ENCODE data around the gene SMPD2.

SMPD2 gene

GRCh38 chr6:109465772-109466171, 25.2 kb downstream of the SMPD2 start:
- Histone ChIP-seq H3K27ac (peak overlapping the region; percentile 31), H3K36me3 (ENCODE audit: control insufficient read depth, insufficient read depth, low read length) (no peaks in the 10 kb centered on the region), H3K4me3 (ENCODE audit: low read depth, low read length) (no peak overlapping the region)

DNA sequence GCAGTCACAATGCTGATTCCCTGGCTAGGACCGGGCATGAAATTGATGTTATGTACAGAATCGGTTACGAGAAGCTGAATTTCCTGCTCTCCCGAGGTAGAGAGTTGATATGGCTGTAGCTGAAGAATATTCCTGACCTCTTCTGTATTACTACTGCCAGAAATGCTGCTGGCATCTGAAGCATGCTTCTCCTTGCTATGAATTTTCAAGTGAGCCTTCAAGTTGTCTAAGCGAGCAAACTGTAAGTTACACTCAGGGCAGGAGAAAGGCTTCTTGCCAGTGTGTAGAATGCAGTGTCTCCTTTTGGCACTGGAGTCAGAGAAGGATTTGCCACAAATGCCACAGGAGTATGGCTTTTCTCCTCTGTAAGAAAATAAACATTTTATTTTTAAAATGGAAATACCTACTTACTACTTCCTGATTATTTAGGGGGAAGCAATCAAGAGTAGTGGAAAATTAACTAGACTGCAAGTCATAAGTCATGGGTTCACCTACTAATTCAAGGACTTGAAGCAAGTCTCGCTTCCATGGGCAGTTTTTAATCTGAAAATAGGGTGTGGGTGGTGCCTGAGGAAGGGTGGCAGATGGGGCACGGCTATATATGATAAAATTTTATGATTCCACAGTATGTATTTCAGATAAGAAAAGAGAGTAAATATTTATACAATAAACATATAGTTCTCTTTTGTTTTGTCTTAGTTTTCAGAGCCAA, 25.8 kb downstream of the SMPD2 start:
- H3K9ac ChIP-seq, result no peak overlapping the region
- no peaks in the 10 kb centered on the region for H3K36me3 ChIP-seq (ENCODE audit: control insufficient read depth, insufficient read depth, low read length)
- H3K27ac ChIP-seq, result no peak overlapping the region
- H3K4me2 ChIP-seq (ENCODE audit: low read length), result no peak overlapping the region
- TF ChIP-seq CTCF (IDR thresholded peaks at IDR 0.05), result no peak
- H3K4me3 ChIP-seq (ENCODE audit: low read depth, low read length), result no peak overlapping the region
- H3K4me1 ChIP-seq, result peaks cover 10% of the 10 kb centered on the region
- H3K79me2 ChIP-seq, result peaks cover 6% of the 10 kb centered on the region
- H3K9me3 ChIP-seq (ENCODE audit: control insufficient read depth, low read length), result no peaks in the 10 kb centered on the region
- no peak overlapping the region for H2AFZ ChIP-seq
- H3K27me3 ChIP-seq (ENCODE audit: control insufficient read depth, insufficient read depth, low read length), result no peaks in the 10 kb centered on the region

More at GRCh38 chr6:109465772-109466171, 25.2 kb downstream of the SMPD2 start:
- H3K9me3 ChIP-seq (ENCODE audit: control insufficient read depth, low read length), result no peaks in the 10 kb centered on the region
- H3K4me1 ChIP-seq, result peaks cover 10% of the 10 kb centered on the region
- H3K4me2 ChIP-seq (ENCODE audit: low read length), result no peak overlapping the region
- H3K27me3 ChIP-seq (ENCODE audit: control insufficient read depth, insufficient read depth, low read length), result no peaks in the 10 kb centered on the region
- H3K79me2 ChIP-seq, result peaks cover 1% of the 10 kb centered on the region
- no peak overlapping the region for H2AFZ ChIP-seq
- TF ChIP-seq CTCF (IDR thresholded peaks at IDR 0.05), result no peak
- H3K9ac ChIP-seq, result no peak overlapping the region

- Histone ChIP-seq H3K36me3 (ENCODE audit: control insufficient read depth, insufficient read depth, low read length) (no peaks in the 10 kb centered on the region), H3K4me3 (ENCODE audit: low read depth, low read length) (no peak overlapping the region), H3K27ac (no peak overlapping the region), H2AFZ (no peak overlapping the region), H3K4me1 (peaks cover 5% of the 10 kb centered on the region), H3K9me3 (ENCODE audit: control insufficient read depth, low read length) (no peaks in the 10 kb centered on the region), H3K9ac (no peak overlapping the region), H3K4me2 (ENCODE audit: low read length) (no peak overlapping the region), H3K79me2 (peaks cover 6% of the 10 kb centered on the region), H3K27me3 (ENCODE audit: control insufficient read depth, insufficient read depth, low read length) (no peaks in the 10 kb centered on the region)
- TF ChIP-seq CTCF (IDR thresholded peaks at IDR 0.05), result no peak
Measured at GRCh38 chr6:109467696-109468095, 27.2 kb downstream of the SMPD2 start.

DNA sequence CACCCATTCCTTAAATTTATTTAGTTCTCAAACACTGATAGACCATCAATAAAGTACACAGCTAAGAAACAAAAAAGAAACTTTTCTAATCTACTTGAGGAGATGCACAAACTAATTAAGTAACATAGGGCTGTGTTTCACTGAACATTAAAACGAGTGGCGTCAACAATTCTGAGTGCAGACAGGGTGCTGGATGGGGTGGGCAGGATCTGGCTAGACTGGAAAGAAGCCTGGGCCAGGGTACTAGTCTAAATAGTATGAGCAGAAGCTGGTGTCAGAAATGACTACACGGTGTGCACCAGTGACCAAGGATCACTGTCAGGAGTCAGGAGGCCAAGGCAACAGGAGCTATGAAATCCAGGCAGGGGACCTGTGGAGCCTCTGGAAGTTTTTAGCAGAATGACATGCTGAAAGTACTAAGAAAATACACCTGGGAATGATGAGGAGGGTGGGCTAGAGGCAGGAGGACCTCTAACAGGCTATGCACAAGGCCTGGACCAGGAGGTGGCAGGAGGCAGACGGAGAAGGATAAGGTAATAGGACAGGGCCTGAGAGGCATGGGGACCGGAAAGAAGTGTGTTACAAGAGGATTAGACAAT, 29.2 kb downstream of the SMPD2 start:
- no peak overlapping the region for H3K4me2 ChIP-seq (ENCODE audit: low read length)
- H3K36me3 ChIP-seq (ENCODE audit: control insufficient read depth, insufficient read depth, low read length), result no peaks in the 10 kb centered on the region
- H3K4me3 ChIP-seq (ENCODE audit: low read depth, low read length), result no peak overlapping the region
- H3K9ac ChIP-seq, result no peak overlapping the region
- no peaks in the 10 kb centered on the region for H3K27me3 ChIP-seq (ENCODE audit: control insufficient read depth, insufficient read depth, low read length)
- peaks cover 6% of the 10 kb centered on the region for H3K79me2 ChIP-seq
- H3K4me1 ChIP-seq, result peaks cover 5% of the 10 kb centered on the region
- no peaks in the 10 kb centered on the region for H3K9me3 ChIP-seq (ENCODE audit: control insufficient read depth, low read length)
- no peak for TF ChIP-seq CTCF (IDR thresholded peaks at IDR 0.05)
- H2AFZ ChIP-seq, result no peak overlapping the region
- no peak overlapping the region for H3K27ac ChIP-seq

All from parathyroid adenoma (tissue), 2 donors.